M059J (cell line): Measurements from ENCODE around the gene PET117. TPM values are rescaled to one million over a fixed set of nuclear protein-coding genes. Genes with fewer than 3 reads are reported as not detected.
"Not testable (repeated sequence)": the region's sequence is repeated elsewhere in the genome, so short reads cannot be mapped to it uniquely, and the experiment has no call there.

Experiments used
- DNase-seq: peaks from one replicate; pipeline ENCODE4 v3.0.0-alpha.2; 2012; ENCODE audit warnings: low read depth
- total RNA-seq: library from RNA; depleted of rRNA; stranded (reverse); fragments of >200 nt; shearing (Covaris generic); gene quantifications from 2 replicates; pipeline ENCODE4 v1.2.3, GENCODE V29; 2014; rRNA removed

The PET117 gene, protein sequence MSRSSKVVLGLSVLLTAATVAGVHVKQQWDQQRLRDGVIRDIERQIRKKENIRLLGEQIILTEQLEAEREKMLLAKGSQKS
- 33.4 and 38.0 TPM in 2 replicates for total RNA-seq

DNA sequence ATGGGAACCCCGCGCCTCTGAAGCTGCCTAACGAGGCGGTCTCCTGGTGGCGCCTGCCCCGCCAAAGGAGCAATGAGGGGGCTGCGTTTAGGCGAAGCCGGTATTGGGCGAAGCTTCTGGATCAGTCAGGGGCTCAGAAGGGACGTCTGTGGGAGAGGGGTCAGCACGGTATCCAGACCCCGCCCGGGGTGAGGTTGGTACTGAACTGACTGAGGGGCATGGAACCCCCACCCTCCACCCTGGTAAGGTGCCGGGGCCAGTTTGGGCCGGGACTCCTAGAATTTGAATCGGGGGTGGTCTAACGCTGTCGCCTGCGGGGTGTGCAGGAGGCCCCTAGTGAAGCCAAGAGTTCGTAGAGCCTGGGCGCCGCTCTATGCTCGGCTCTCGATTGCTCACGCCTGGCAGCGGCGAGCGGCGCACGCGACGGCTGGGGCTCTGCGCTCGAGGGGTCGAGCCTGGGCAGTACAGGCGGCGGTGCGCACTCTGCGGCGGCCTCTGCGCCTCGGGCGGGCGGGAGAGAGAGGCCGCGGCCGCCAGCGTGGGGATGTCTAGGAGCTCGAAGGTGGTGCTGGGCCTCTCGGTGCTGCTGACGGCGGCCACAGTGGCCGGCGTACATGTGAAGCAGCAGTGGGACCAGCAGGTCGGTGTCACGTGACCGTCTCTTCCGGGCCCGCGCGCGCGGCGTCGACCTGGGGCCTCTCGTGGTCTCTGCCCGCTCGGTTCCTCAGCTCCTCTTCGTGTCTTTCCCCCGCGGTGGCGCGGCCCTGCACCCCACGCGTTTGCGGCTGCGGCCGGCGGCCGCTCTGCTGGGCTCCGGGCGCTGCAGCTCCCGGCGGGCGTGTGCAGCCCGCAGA, at the start of gene PET117, which contains the start of gene KAT14:
TSS of gene PET117 (plus strand) at position 452 of the 854 bp plus-strand sequence. CDS start at position 545, 93 bp downstream.
TSS of gene KAT14 (plus strand) at position 452 of the 854 bp plus-strand sequence. CDS start 4,798 bp downstream, outside the sequence.
- peak; percentile 91 for DNase-seq

DNA sequence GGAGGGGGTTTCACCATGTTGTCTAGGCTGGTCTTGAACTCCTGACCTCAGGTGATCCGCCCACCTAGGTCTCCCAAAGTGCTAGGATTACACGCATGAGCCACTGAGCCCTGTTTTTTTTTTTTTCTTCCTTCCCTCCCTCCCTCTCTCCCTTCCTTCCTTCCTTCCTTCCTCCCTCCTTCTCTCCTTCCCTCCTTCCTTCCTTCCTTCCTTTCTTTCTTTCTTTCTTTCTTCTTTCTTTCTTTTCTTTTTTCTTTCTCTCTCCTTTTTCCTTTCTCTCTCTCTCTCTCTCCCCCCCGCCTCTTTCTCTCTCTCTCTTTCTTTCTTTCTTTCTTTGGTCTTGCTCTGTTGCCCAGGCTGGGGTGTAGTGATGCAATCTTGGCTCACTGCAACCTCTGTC, 49.4 kb upstream of the PET117 start:
- DNase-seq: not testable (repeated sequence)

GRCh38 chr20:18088841-18089240, 48.8 kb upstream of the PET117 start:
- DNase-seq: not testable (repeated sequence)

- no peak for DNase-seq
Measured at GRCh38 chr20:18090044-18090443, 47.6 kb upstream of the PET117 start.

GRCh38 chr20:18090477-18090876, 47.2 kb upstream of the PET117 start:
- DNase-seq: no peak

DNA sequence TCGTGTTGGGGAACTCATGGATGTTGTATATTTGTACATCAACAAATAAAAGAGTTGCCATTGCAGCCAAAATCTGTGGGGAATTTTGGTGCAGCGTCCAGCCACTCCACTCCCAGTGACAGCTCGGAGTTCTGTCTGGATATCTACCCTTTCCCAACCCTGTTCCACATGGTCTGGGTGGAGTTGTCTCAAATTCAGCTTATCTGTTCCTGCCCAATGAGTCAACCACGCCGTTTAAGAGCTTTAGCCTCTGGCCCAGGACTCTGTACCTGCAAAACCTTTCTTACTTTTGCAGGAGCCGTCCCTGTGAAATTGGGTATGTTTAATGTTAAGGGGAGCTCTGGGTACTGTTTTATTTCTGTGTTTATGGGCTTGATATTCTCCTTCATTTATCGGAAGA, 46.0 kb upstream of the PET117 start:
- no peak for DNase-seq

- peak; percentile 16 for DNase-seq
Measured at GRCh38 chr20:18092890-18093289, 44.8 kb upstream of the PET117 start.

GRCh38 chr20:18093388-18093787, 44.3 kb upstream of the PET117 start:
- no peak for DNase-seq

DNA sequence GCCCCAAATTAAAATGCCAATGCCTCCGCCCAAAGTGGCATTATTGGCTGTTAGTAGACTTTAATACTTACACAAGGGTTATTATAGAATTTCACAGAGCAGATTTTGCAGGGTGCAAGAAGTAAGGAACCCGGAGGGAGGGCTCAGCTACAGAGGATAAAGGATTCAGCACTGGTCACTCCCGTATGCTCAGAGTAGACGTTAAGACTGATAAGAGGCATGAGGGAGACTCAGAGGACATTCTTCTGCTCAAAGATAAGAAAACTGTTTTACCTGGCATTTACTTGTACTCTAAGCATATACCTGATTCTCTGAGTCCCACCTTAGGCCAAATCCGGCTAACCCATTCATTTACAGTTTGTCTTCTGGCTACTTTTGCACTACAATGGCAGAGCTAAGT, 43.5 kb upstream of the PET117 start:
- no peak for DNase-seq

- DNase-seq: not testable (repeated sequence)
Measured at GRCh38 chr20:18100569-18100968, 37.1 kb upstream of the PET117 start.

DNA sequence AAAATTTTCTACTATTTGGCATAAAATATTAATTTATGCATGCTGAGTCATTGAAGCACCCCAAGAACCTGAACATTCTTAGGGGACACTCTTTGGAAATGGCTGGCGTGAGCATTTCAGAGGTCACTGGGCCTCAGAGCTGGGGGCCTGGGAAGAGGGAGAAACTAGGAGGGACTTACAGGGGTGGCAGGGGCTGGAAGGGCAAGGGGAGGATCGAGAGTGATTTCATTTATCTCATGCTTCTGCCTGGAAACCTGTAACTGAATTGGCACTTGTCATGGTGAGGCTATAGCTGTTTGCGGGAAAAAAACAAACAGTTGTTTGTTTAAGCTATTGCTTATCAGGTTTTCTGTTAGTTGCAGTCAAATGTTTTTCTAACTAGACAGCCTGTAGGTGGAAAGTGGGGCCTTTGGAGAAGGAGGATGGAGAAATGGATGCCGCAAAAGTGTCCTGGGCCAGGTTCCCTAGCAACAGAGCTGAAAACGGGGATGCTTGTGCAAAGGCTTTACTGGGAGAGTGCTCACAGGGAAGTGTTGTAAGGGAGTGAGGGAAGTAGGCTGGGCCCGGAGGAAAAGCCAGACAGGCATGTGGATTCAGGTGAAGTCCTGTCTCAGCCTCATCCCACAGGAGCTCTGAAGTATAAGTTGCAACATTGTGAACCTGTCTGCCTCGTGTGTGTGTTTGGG, 36.4 kb upstream of the PET117 start:
- DNase-seq: no peak

GRCh38 chr20:18103497-18103896, 34.2 kb upstream of the PET117 start:
- DNase-seq: no peak

DNA sequence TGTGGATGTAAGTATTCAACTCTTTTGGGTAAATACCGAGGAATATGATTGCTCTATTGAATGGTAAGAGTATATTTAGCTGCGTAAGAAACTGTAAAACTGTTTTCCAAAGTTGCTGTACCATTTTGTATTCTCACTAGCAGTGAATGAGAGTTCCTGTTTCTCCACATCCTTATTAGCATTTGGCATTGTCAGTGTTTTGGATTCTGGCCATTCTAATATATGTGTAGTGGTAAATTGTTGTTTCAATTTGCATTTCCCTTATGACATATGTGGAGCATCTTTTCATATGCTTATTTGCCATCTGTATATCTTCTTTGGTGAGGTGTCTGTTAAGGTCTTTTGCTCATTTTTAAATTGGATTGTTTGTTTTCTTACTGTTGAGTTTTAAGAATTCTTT, 29.3 kb upstream of the PET117 start:
- DNase-seq: no peak

DNA sequence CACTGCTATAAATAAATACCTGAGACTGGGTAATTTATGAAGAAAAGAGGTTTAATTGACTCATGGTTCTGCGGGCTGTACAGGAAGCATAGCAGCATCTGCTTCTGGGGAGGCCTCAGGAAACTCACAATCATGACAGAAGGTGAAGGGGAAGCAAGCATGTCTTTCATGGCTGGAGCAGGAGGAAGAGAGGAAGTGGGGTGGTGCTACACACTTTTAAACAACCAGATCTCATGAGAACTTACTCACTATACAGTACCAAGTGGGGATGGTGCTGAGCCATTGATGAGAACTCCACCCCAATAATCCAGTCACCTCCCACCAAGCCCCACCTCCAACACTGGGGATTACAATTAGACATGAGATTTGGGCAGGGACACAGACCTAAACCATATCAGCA, 9.1 kb upstream of the PET117 start:
- DNase-seq: not testable (repeated sequence)

DNA sequence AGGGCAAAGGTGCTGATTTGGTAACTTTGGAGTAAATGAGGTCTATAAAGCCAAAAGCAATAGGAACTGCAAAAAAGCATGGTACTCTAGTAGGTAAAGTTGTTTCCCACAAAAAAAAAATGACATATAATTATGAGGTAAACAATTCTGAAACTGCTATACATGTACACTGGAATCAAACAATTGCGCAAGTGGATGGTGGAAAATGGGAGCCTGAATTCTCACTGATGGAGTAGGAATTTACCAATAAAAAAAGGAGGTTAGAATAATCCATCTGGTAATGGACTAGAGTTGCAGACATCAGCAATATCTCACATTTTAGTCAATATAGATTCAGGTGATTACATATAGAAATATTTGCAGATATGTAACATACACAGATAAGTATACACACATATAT, 5.0 kb upstream of the PET117 start:
- DNase-seq: no peak

DNA sequence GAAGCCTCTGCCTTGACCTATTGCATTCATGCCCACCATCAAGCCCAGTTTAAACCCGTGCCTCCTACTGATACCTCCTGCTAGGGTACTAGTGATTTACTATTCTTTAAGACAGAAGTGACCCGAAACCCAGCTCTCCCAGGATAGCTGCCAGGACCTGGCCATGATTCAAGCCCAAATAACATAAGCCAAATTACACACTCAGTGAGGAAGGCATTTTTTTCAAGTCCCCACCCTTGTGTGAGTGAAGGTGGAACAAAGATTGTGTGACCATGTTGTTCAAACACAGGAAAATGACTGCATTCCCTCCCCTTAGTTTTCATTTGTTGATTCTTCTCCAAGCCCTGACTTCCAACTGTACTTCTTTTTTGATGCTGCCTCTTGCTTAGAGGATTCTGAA, 3.7 kb upstream of the PET117 start:
- no peak for DNase-seq

DNA sequence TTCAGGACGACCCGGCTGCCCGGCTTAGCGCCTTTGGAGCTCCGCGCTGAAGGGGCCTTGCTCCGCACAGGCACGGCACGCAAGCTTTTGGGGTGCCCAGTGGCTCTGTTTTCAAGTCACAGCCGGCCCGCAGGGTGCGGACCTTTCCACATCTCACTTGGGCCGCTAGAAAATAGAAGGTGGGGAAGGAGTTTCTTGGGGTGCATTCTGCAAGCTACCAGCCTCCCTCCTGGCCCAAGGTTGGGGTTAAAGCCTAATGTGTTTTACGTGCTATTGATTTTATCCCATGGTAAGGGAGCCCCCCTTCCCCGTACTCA, 561 bp downstream of the PET117 start:
- DNase-seq: no peak

DNA sequence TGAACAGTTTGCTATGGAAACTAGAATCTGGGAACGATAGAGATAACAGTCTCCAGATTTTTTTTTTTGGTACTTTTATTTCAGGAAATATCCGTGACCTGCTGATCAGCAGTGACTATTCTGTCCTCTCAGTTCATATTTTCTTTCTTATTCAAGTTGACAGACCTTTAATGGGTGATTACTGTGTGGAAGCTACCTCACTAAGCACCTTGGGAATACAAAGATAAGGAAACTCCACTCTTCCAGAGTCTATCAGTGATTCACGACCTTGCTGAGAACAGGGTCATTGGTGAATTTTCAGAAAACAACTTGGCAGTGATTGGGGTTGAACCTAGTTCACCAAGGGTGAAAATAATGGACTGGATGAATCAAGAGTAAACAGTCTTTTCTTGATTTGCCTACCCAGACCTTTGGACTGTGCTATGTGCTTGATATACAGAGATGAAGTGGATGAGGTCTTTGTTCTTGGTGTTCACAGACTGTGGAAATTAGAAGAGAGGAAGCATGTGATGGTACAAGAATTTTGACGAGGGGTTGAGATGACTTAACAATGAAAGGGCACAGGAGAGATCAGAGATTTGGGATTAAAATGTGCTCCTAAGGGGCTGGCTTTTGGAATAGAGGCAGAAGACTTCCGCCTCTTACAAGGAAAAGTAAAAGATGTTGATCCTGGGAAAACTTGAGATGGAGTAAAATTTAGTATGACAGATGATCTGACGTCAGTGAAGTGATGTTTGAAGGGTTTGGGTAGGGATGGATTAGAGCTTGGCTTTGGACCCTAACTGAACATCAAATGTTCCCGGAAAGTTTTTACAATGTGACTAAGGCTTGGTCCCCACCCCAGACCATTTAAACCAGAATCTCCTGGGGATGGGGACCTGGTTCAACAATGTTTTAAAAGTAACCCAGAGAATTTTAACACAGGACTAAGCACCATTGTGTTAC, 1.2 kb downstream of the PET117 start:
- DNase-seq: peak; percentile 15

DNA sequence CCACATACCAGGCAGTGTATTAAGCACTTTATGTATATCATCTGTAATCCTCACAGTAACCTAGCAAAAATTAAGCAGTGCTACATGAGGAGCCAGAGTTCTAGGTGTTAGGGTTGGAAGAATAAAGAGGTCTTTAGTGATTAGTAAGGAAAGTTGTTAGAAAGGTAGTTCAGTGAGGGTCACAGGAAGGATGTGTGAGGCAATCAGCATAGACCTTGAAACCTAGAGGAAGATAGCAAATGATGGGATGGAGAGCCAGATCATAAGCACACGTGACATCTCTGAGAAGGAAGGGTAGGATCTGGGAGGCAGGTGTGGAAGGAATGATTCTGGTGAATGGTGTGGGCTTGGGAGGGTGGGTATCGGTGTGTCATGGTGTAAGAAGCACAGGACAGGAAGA, 2.2 kb downstream of the PET117 start:
- DNase-seq: no peak

GRCh38 chr20:18144541-18145099, 7.0 kb downstream of the PET117 start:
- peak; percentile 36 for DNase-seq

- no peak for DNase-seq
Measured at GRCh38 chr20:18154342-18154741, 16.7 kb downstream of the PET117 start.
